Measurements from ENCODE around the gene PRKCB.
A peak's percentile ranks its signal among the peaks of the same experiment; 100 is the strongest.

The PRKCB gene

DNA sequence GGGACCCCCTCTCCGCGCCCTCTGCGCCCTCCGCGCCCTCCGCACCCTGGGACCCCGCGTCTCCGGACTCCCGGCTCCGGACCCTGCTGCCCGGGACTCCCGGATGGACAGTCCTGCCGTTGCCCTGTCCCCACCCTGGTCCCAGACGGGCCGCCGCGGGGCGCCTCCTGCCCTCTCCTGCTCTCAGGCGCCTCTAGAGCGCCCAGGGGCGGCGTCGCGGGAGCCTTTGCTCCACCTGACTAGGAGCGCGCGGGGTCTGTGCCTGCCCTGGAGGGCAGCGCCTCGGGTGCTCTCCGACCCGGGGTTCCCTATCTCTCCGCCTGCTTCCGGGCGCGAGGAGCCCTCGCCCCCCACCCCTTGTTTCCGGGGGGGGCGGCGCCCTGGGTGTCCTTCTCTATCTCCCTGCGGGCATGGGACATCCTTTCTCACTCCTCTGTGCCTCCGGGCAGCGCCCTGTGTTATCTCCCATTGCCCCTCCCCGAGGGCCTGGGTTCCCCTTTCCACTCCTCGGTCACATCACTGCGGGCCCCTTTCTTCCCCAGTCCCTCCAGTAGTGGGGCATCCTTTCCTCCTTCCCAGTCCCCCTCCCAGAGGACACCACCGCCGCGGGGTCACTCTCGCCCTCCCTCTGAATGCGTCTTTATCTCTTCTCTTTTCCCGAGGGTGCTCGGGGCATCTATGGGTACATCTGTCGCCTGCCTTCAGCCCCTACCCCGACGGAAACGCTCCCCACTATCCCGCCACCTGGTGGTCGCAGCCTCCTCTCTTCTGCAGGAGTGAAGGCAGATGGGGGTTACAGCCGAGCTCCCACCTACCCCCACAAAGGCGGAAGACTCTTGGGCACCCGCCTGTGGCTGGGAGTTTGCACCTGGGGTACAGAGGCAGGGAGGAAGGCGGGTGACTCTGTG lies 875 bp downstream of the PRKCB start:
- DNase-seq: peak; percentile 56

DNA sequence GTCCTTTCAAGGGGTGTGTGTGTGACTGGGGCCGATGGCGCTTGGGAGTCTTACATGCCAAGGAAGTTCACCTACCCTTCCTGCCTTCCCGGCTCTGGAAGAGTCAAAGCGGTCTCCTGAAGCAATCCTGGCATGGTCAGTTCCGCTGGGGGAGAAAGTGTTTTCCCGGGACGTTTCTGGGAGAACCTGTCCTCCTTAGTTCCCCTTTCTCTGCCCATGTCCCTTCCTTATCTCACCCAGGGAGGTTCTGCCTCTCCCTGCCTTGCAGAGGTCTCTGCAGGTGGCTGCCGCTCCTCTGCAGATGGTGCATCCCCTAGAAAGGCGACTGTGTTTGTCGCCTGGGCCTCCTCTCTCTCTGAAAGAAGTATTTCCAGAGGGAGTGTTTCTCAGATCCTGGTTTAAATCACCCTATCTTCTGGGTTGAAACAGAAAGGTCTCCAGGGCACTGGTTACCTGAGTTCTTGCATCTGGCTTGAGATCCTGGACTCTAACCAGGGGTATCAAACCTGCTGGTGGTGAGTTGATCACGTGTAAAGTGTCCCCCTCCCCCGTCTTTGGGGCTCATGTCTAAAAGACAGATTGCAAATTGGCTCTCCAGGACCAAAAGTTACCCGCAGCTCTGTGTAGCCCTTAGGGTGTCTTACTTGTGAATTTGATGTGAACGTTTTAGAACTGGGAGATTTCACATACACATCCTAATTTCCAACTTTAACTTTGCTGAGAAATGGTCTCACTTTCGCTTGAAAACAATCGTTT lies 1.9 kb downstream of the PRKCB start:
- DNase-seq: no peak

DNA sequence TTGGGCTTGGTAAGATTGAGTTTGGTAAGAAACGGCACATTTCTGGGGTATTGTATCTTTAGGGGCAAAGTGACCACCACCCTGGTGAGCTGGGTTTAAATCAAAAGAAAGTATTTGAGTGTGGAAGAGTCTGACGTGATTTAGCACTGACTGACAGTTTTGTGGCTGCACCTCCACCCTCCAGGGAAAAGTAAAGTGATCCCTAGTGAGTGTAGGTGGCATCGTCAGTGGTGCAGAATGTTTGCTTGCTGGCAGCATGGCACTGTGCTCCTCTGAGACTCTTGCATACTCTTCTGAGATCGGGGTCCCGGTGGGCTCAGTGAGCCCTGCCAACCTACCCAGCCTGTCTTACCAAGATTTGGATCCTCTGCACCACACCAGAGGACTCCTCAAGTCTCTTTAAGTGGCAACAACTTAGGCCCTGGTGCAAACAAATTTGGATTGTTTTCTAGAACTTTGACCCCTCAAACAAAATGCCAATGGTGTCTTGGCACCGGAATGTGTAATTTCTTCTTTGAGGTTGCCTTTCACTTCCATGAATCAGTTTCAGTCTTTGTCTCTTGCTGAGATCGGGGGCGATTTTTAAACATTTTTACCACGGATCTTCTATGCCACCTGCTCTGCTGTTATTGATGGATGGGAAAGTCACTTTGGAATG lies 2.8 kb downstream of the PRKCB start:
- DNase-seq: no peak

DNA sequence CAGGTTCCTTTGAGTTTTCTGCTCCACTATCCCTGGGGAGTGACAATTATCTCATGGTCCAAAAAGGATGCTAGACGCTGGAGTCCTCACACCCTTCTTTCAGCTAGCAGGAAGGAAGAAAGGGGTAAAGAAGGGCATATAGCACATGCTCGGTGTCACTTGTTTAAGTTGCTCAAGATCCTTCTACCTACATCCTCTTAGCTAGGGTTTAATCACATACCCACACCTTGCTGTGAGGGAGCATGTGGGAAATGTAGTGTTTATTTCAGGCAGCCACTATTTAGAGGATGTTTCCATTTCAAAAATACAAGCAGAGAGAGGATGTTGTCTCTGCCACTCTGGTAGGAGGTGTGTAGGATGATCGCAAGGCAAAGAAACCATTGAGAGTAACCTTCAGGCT lies 4.5 kb downstream of the PRKCB start:
- DNase-seq: no peak

DNA sequence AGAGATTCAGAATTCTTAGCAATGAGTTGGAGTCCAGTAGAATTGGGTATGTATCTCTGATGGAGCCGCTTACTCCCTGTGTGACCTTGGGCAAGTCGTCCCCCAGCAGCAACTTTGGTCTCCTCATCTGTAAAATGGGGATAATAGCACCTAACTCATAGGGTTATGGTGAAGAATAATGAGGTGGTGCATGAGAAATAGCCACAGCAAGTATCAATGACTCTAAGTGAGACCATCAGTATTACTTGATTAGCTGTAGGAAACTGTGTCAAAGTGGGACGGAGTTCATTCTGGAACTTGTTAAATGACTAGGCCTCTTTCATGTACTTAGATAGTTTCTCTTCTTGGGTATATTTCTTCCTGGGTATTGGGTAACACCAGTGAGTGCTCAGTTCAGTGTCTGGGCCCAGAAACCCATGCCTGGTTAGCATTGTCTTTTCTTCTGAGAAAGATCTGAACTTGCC lies 6.4 kb downstream of the PRKCB start:
- DNase-seq: no peak

DNA sequence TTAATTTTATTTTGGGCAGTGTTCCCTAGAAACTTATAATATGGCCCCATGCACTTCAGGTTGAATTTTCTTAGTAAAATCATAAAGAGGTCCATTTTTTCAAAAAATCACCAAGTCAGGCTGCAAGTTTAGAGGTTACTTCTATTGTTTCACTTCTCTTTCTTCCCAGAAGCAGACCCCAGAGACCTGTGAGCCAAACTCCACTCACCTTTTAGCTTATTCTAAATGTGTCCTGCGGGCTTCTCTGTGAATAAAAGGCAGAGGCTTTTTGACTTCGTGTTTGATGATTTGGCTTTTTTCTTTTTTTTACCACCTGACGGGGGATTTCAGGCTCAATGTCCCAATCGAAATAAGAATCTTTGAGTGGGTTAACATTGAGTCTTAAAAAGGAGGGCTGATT lies 7.4 kb downstream of the PRKCB start:
- DNase-seq: no peak

DNA sequence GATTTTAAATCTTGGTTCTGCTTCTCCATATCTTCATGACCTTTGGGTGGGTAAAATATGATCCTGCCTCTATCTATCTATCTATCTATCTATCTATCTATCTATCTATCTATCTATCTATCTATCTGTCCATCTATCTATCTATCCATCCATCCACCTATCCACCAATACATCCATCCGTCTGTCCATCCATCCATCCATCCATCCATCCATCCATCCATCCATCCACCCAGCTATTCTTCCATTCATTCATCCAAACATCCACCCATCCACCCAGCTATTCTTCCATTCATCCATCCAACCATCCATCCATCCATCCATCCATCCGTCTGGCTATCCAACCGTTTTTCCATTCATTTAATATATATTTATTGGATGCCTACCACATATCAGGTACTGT lies 11.5 kb downstream of the PRKCB start:
- no peak for DNase-seq

DNA sequence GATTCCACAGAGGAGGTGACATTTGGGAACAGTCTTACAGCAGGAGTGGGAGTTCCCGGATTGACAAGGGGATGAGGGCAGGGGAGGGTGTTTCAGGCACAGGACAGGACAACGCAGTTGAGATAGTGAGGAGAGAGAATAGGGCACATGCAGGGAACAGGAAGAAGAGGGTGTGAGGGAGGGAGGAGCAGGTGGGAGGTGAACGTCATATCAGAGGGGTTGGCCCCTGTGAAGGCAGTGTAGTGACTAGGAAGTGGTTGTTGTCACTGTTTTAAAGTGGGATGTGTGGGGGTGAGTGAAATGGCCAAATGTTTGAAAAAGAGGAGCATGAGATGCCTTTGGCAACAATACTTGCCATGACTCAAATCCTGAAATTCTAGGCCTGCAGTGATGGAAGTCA lies 12.2 kb downstream of the PRKCB start:
- DNase-seq: peak; percentile 42

DNA sequence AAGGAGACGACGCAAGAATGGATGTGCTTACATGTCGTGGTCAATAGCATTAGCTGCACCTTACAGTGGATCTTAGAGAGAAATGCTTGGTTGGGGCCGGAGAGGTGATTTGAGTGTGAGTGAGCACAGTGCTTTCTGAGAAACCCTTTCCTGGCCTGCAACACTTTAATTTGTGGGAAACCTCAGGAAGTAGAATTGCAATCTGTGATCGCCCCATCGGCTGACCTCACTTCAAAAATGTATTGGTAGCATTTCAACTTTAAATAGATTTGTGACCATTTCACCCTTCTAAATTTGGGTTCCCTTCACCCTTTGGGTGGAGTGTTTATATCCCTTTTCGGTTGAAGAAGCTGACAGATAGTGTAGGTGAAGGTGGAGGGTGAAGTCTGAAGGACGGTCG lies 13.2 kb downstream of the PRKCB start:
- no peak for DNase-seq

DNA sequence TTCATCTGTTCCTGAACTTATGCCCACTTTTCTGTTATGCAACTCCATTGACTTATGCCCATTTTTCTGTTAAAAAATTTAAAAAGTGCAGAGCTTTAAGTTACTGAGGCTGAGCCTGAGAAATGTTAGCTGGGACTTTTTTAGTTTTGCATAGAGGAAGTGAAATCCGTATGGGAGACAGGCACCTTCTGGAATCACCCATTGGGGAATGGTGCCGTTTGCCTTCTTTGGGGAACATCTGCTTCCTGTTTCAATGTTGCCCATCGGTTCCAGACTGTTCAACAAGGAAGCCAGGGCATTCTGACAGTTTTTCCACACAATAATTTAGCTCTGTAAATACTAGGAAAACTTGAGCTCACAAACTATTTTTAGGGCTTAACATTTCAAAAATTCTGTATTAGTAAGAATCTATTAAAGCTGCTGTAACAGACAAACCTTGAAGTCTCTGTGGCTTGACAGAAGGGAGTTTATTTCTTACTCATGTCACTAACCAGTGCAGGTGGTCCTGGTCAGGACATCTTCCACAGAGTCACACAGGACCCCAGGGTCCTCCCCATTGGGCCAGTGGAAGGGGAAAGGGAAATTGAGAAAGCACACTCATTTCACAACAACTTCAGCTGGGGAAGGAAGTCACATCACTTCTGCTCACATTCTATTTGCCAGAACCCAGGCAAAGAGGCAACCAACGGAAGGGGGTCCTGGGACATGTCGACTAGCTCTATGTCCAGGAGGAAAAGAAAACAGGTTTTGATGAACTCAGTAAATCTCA lies 17.2 kb downstream of the PRKCB start:
- DNase-seq: no peak

DNA sequence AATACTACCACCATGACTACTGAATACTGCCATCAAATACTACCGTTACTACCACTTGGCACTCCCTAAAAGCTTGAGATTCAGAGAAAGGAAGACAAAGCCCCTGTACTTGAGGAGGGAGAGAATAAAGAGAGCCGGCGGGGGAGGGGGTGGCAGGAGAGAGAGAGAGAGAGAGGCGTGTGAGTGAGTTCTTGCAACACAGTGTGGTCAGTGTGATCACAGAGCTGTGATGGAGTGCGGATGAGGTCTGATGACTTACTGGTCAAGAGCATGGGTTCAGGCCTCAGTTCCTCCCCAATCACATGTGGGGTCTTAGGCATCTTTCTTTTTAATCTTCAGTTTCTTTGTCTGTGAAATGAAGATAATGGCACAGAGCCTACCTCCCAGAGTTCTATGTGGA lies 19.2 kb downstream of the PRKCB start:
- no peak for DNase-seq

DNA sequence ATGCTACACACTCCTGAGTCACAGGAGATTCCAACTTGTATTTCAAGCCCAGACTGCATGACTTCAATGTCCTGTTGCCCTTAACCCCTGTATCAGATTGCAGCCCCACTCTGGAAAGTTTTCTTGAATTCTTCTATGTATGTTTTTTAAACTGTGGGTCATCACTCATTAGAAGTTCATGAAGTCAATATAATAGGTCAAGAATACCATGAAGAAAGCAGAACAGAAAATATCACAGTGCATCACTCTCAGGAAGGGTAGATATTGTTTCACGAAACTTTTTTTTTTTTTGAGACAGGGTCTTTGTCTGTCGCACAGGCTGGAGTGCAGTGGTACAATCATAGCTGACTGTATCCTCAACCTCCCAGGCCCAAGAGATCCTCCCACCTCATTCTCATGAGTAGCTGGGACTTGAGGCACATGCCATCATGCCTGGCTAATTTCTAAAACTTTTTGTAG lies 20.5 kb downstream of the PRKCB start:
- no peak for DNase-seq

DNA sequence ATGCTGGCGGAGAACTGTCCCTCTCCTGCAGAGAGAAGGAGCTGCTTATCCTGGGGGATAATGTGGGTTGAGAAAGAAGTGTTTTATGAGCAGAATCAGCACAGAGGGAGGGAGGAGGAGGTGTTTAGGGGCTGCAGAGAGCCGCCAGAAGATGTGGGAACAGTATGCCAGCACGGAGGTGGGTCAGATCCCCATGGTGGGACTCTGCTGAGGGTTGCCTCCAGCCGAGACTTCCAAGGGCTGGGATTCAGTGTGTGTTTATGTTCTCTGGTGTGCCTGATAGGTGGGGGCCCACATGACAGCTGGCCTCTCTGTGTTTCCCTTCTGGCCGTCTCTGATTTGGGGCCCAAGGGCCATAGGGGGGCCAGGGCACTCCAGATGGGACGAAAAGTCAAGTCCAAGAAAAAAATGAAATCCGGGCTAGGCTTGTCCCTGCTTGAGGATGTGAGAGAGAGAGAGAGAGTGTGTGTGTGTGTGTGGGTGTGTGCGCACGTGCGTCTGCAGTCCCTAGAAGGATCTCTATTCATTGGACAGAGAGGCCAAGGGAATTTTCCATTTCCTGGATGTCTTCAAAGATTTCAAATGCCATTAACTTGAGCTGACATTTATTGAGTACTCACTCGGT lies 21.6 kb downstream of the PRKCB start:
- DNase-seq: no peak

DNA sequence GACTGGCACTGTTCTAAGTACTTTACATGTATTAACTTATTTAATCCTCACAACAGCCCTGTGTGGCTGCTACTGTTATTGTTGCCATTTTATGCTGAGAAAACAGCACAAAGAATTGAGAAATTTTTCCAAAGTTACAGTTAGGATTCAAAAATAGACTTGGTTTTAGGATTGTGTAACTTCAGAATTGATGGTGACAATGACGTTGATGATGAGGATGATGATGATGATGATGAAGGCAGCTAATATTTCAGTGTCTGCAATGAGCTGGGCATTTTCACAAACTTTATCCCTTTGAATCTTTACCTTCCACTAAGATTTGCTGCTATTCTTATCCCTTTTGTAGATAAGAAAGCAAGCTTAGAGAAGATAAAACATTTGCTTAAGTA lies 22.1 kb downstream of the PRKCB start:
- DNase-seq: no peak

DNA sequence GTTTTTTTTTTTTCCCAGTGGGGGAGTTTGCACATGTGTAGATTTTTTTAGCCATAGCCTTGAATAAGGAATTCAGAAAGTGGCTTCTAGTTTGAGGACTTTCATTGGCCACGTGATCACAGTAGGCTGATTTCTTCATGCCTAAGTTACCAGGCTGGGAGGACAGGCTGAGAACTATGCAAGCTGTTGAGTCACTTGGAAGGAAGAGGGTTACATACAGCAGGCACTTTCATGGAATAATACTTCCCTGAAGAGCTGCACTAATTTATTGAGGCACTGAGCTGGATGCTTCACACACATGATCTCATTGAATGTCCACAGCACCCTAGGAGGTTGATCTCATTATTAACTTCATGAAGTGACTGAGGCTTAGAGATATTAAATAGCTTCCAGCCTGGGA lies 22.8 kb downstream of the PRKCB start:
- DNase-seq: no peak

DNA sequence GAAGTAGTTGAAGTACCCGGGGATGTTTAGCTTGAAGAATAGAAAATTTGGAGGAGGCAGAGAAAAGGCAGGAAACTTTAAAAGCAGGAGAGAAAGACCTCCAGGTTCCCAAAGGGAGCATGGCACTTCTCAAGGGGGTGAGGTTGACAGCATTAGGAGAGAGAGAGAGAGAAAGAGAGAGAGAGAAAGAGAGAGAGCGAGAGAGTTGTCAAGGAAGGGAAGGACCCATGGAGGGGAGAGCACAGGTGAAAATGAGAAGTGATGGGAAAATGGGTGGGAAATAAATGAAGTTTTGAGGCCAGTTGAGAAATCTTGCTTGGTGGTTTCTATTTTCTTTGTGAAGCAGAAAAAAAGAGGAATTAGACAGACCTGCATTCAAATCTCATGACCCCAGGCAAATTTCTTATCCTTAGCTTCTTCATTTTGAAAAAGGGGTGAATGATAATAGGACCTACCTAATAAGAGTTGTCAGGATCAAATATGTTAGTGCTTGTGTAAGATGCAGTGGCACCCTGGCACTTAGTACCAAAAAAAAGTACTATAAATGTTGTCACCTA lies 24.0 kb downstream of the PRKCB start:
- DNase-seq: no peak

DNA sequence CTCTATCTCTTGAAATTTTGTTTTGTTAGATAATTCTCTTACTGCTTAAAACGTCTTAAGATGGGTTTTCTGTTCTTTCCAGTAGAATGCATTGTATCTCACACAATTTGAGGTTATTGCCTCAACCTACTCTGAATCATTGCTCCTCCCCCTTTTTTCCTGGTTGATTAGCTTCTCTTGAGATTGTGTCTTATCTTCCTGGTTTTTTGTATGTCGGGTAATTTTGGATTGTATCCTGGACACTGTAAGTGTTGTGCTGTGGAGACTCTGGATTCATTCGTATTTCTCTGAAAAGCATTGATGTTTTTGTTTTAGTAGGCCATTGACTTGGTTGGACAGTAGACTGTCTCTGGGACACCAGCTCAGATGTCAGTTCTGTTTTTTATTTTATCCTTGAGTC lies 26.1 kb downstream of the PRKCB start:
- no peak for DNase-seq

DNA sequence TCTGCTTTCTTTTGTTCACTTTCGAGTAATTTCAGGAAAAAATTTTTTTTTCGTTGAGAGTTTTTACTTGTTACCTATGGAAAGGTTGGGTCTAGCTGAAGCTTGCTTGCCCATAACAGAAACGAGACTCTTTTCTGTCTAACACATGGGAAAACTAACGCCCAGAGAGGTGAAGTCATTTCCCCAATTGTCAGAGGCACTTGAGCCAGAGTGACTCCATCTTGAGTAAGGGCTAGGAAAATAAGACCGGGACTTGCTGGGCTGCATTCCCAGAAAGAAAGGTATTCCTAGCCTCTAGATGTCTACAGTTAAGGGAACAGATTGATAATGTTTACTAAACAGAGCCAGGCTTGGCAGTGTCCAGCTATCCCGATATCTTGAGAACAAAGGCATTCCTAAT lies 26.8 kb downstream of the PRKCB start:
- no peak for DNase-seq

DNA sequence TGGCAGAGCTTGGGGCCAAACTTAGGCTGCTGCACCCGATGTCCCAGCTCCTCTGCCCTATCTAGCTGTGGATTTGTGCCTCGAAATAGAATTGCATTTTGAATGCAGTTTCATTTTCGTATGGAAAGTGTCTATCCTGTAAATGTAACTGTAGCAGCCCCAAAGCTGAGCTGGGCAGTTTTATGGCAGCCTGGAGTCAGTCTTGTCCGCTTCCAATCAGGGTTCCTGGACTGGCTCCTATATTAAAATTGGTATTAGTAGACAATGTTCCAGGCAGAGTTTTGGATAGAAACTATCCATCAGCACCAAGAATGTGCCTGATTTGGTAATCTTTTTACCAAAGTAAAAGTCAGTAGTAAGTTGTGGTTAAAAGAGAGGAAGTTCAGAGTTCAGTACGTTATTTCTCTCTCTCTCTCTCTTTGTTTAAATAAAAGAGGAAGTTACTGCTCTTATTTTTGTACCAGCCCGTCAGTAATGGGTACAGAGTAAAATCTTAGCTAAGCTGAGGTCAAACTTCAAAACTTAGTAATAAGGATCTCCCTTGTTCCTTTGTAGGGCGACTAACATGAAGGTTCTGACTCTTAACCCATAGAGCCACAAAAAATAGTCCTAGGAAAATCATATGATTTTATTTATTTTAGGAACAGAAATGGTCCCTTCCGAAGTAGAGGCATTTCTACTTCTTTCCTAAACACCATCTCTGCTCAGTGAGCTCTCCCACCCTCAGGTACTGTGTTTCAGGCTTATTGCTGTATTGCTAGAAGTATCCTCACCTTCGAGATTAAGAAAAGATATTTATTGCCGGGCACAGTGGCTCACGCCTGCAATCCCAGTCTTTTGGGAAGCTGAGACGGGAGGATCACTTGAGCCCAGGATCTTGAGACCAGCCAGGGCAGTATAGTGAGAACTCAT lies 28.0 kb downstream of the PRKCB start:
- no peak for DNase-seq

DNA sequence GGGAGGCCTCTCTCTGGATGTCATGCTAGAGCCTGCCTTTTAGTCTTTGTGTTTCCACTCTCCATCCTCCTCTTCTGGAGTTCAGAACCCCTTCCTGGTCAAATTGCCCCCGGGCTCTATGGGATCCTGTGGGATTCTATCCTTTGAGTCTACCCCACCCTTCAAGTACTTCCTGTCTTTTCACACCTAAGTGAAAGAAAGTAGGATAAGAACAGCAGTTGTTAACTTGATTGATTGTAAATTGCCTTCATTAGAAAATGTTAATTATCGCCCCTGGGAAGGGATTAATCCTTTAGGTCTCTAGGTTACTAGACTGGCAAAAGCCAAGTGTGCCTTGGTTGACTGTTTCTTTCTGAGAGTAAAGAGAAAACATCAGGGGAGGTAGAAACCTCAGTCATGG lies 30.1 kb downstream of the PRKCB start:
- no peak for DNase-seq

DNA sequence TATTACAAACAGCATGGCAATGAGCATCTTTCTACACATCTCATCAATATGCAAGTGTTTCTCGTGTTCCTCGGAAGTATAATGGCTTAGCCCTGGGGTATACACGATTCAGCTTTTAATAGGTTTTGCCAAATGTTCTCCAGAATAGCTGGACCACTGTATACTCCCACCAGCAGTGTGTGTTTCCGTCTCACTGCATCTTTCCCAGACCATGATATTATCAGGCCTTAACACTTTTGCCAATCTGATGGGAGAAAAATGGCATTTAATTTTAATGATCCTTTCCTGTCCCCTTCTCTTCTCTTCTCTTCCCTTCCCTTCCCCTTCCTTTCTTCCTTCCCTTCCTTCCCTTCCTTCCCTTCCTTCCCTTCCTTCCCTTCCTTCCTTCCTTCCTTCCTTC lies 30.8 kb downstream of the PRKCB start:
- no peak for DNase-seq
